Adrenal gland (tissue), 12 donors: ENCODE data around the gene UBAP1. TPM values are rescaled to one million over a fixed set of nuclear protein-coding genes. Genes with fewer than 3 reads are reported as not detected.

Experiments
- DNase-seq, 7 donors: peaks; one replicate each; pipeline ENCODE4 v3.0.0-alpha.2; 2019 to 2020
- H3K27ac ChIP-seq, 5 donors: fragments of 200-600 bp; sonication (generic) in 4 of 5; 1 replicate in 3 of 5; 2 replicates in 2 of 5; pipeline versions ENCODE4 v1.5.1 to v1.8.0; 2016 to 2020; ENCODE audit warnings: mild to moderate bottlenecking in 1 of 5
- H3K27me3 ChIP-seq: fragments of 200-600 bp; 2 replicates; pipeline ENCODE4 v1.8.0; 2021
- H3K36me3 ChIP-seq, 2 donors: fragments of 200-600 bp; replicated peaks in 1 of 2; 1 replicate in 1 of 2; 2 replicates in 1 of 2; pipeline versions ENCODE4 v1.5.1 to v1.8.0; 2018 to 2022
- H3K4me1 ChIP-seq, 2 donors: fragments of 200-600 bp; replicated peaks in 1 of 2; 1 replicate in 1 of 2; 2 replicates in 1 of 2; pipeline versions ENCODE4 v1.5.1 to v1.8.0; 2018 to 2021
- H3K4me3 ChIP-seq, 4 donors: fragments of 200-600 bp; sonication (generic) in 3 of 4; one replicate each; pipeline ENCODE4 v1.5.1; 2016 to 2018
- H3K9me3 ChIP-seq, 3 donors: fragments of 200-600 bp; sonication (generic) in 1 of 3; replicated peaks in 1 of 3; 1 replicate in 2 of 3; 2 replicates in 1 of 3; pipeline versions ENCODE4 v1.5.1 to v1.8.0; 2016 to 2021
- CTCF ChIP-seq, 6 experiments: fragments of 450-650 bp in 4 of 6; fragments of 200-600 bp in 2 of 6; sonication (generic) in 1 of 6; IDR thresholded peaks; 1 replicate in 5 of 6; 2 replicates in 1 of 6; pipeline versions ENCODE4 v1.5.1 to v1.8.0; 2016 to 2021; ENCODE audit warnings: antibody characterized with exemption in 6 of 6, mild to moderate bottlenecking in 2 of 6, moderate library complexity in 1 of 6
- POLR2A ChIP-seq, 2 donors: fragments of 450-650 bp; IDR thresholded peaks; one replicate each; pipeline ENCODE4 v1.6.1; 2017; ENCODE audit warnings: antibody characterized with exemption in 2 of 2, mild to moderate bottlenecking in 2 of 2, moderate library complexity in 1 of 2
- WGBS, 4 donors: extraction: QIAGEN DNeasy Blood & Tissue Kit in 2 of 4; methylation state at CpG; one replicate each; pipeline versions ENCODE4 v1.1.5 to v1.1.7; 2013 to 2017; 5-methylcytosine and 5-hydroxymethylcytosine counted together
- intact Hi-C, 2 donors: fragments of 100-400 bp; cut with DNase I; formaldehyde crosslinking; loops; one replicate each; pipeline versions ENCODE4 v1.14.1 to v1.15.0; 2022 to 2023
- polyA plus RNA-seq, 3 donors: library from polyadenylated mRNA; stranded (reverse); fragments of 200-250 nt in 2 of 3; fragments of 350-450 nt in 1 of 3; fragmentation: Illumina TruSeq in 1 of 3; extraction: RNeasy Lipid Tissue Mini Kit (QIAGEN cat#74804) in 1 of 3; gene quantifications; one replicate each; pipeline ENCODE4 v1.2.3, GENCODE V29; 2013 to 2014
- total RNA-seq, 9 donors: library from RNA; depleted of rRNA in 4 of 9; stranded (reverse); fragments of >200 nt in 4 of 9; fragments of 120-200 nt in 1 of 9; fragmentation: NEBNext Ultra II Directional in 1 of 9; extraction: Animal tissue kit (Norgen Biotek cat#: 25700) in 1 of 9; gene quantifications; one replicate each; pipeline versions ENCODE4 v1.1.0 to v1.2.4, GENCODE V29; 2013 to 2023
- donor health status: healthy with polysubstance abuse.
- donor health status: Bipolar disorder and iron deficiency.
- donor health status: DM: yes; HTN: yes; CAD: no.
- donor health status: DM: no; HTN: no; CAD: no.
- donor health status: DM: no; HTN: no; CAD: no.
- donor health status: DM: yes; HTN: yes; CAD: no.

Gene UBAP1
- total and polyA plus RNA-seq, 12 donors = 34.8 to 146 (median 77.4) TPM

GRCh38 chr9:34170237-34170991 is 8.4 kb upstream of the UBAP1 start:
- 43 to 71% (median 46%) methylated on average over 1 of the region's 1 CpG for WGBS, 4 donors
- Histone ChIP-seq H3K27me3 (no peaks in the 10 kb centered on the region), H3K4me1 (peaks cover 0 to 9% of the 10 kb centered on the region in 2 donors), H3K36me3 (no peaks in the 10 kb centered on the region), H3K27ac (peak overlapping the region in 1 of 5 donors; percentile 11), H3K9me3 (no peaks in the 10 kb centered on the region), H3K4me3 (no peak overlapping the region)
- intact Hi-C loops = loop anchor here in 1 of 2 donors (10.0 kb wide), 1 partner anchor 46 kb away; the partner anchor contains the start of gene DCAF12
- TF ChIP-seq POLR2A (IDR thresholded peaks at IDR 0.05) (no peak), CTCF (IDR thresholded peaks at IDR 0.05) (no peak)
- DNase-seq = peak in 1 of 7 donors; percentile 34

DNA sequence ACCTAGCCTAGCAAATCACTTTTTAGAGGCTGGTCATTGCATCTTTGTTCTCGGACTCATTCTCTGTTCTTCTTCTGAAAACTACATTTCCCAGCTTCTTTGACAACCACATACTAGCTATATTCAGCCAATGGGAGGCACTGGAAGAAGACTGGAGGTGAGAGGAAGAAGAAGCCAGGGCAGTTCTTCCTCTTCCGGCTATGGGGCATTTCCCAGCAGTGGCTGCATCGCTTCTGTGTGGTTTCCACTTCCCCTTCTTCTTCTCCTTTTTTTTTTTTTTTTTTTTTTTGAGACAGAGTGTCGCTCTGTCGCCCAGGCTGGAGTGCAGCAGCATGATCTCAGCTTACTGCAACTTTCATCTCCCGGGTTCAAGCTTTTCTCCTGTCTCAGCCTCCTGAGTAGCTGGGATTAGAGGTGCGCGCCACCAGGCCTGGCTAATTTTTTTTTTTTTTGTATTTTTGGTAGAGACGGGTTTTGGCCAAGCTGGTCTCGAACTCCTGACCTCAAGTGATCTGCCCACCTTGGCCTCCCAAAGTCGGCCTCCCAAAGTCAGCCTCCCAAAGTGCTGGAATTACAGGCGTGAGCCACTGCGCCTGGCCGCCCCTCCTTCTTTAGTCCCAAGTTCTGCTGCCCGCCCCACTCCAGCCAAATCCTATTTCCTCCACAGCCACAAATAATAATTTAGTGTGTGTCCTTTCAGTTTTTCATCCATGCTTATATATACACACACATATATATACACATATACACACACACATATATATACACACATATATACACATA is 6.9 kb upstream of the UBAP1 start:
- DNase-seq = peak in 3 of 7 donors; percentile 41 to 55 (median 49)
- peaks cover 0 to 9% of the 10 kb centered on the region in 2 donors for H3K4me1 ChIP-seq
- no peaks in the 10 kb centered on the region for H3K36me3 ChIP-seq
- no peaks in the 10 kb centered on the region for H3K9me3 ChIP-seq
- no peaks in the 10 kb centered on the region for H3K27me3 ChIP-seq
- WGBS, 4 donors = 85 to 88% (median 85%) methylated on average over 15 of the region's 15 CpGs
- TF ChIP-seq CTCF (IDR thresholded peaks at IDR 0.05) (no peak), POLR2A (IDR thresholded peaks at IDR 0.05) (no peak)
- intact Hi-C loops = loop anchor here in 1 of 2 donors (10.0 kb wide), 1 partner anchor 47 kb away; the partner anchor contains the start of gene DCAF12
- H3K27ac ChIP-seq = no peak overlapping the region
- no peak overlapping the region for H3K4me3 ChIP-seq

GRCh38 chr9:34176089-34176488 is 2.8 kb upstream of the UBAP1 start:
- Histone ChIP-seq H3K27me3 (no peaks in the 10 kb centered on the region), H3K36me3 (no peaks in the 10 kb centered on the region), H3K4me3 (no peak overlapping the region), H3K27ac (no peak overlapping the region), H3K9me3 (no peaks in the 10 kb centered on the region), H3K4me1 (peaks cover 12 to 15% of the 10 kb centered on the region in 2 donors)
- 59 to 88% (median 64%) methylated on average over 3 of the region's 3 CpGs for WGBS, 4 donors
- intact Hi-C loops = loop anchor here in 1 of 2 donors (10.0 kb wide), 1 partner anchor 51 kb away; the partner anchor contains the start of gene DCAF12
- no peak for DNase-seq
- no peak for TF ChIP-seq CTCF (IDR thresholded peaks at IDR 0.05)
